HEK293T (cell line): ENCODE measurements around the gene C9orf40.

Experiments used
- BHLHE40 ChIP-seq: fragments of 450-650 bp; IDR thresholded peaks from 2 replicates; pipeline ENCODE4 v1.6.1; 2016; ENCODE audit warnings: mild to moderate bottlenecking, moderate library complexity, borderline replicate concordance
- FOXA1 ChIP-seq: fragments of 450-650 bp; IDR thresholded peaks from 2 replicates; pipeline ENCODE4 v1.6.1; 2016; ENCODE audit warnings: mild to moderate bottlenecking
- FOXK2 ChIP-seq: fragments of 450-650 bp; IDR thresholded peaks from 2 replicates; pipeline ENCODE4 v1.6.1; 2016; ENCODE audit warnings: mild to moderate bottlenecking
- FOXM1 ChIP-seq: fragments of 450-650 bp; IDR thresholded peaks from 2 replicates; pipeline ENCODE4 v1.6.1; 2017; ENCODE audit warnings: mild to moderate bottlenecking, borderline replicate concordance
- HDGF ChIP-seq: fragments of 450-650 bp; IDR thresholded peaks from 2 replicates; pipeline ENCODE4 v1.6.1; 2017; ENCODE audit warnings: antibody characterized with exemption, borderline replicate concordance
- LEF1 ChIP-seq: fragments of 450-650 bp; IDR thresholded peaks from 2 replicates; pipeline ENCODE4 v1.6.1; 2017; ENCODE audit warnings: mild to moderate bottlenecking, borderline replicate concordance
- SP1 ChIP-seq: fragments of 450-650 bp; IDR thresholded peaks from 2 replicates; pipeline ENCODE4 v1.6.1; 2017
- TARDBP ChIP-seq: fragments of 450-650 bp; IDR thresholded peaks from 2 replicates; pipeline ENCODE4 v1.6.1; 2016
- ZNF384 ChIP-seq: fragments of 450-650 bp; IDR thresholded peaks from 2 replicates; pipeline ENCODE4 v1.6.1; 2016
- TF ChIP-seq, protein P1 (sequence below): fragments of 450-650 bp; IDR thresholded peaks from 2 replicates; pipeline ENCODE4 v1.6.1; 2016

DNA sequence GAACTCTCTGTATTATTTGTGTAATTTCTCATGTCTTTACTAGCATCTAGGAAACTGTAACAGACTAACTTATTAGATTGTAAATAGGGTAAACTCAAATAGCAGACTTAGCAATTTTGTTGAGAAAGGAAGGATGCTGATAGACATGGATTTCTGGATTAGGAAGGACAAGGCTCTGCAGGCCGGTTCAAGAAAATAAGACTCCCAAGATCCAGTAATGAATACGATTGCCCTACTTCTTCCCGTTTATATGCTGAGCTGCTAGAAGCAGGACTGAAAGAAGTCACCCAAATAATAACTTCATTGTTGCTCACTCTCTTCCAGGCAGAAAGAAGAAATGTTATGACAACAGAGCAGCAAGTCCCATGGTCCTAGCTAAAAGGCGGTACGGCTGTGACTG, 22.8 kb upstream of the C9orf40 start:
- TF ChIP-seq TARDBP = no peak
- TF ChIP-seq FOXM1 = no peak
- TF ChIP-seq SP1 = no peak
- TF ChIP-seq, protein P1, sequence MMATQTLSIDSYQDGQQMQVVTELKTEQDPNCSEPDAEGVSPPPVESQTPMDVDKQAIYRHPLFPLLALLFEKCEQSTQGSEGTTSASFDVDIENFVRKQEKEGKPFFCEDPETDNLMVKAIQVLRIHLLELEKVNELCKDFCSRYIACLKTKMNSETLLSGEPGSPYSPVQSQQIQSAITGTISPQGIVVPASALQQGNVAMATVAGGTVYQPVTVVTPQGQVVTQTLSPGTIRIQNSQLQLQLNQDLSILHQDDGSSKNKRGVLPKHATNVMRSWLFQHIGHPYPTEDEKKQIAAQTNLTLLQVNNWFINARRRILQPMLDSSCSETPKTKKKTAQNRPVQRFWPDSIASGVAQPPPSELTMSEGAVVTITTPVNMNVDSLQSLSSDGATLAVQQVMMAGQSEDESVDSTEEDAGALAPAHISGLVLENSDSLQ = no peak
- no peak for TF ChIP-seq LEF1
- no peak for TF ChIP-seq FOXA1
- TF ChIP-seq ZNF384 = no peak
- TF ChIP-seq FOXK2 = no peak
- TF ChIP-seq HDGF = no peak
- TF ChIP-seq BHLHE40 = no peak
